ENCODE measurements around the gene KRTAP11-1. TPM values are rescaled to one million over a fixed set of nuclear protein-coding genes. Genes with fewer than 3 reads are reported as not detected.

KRTAP11-1 gene, protein sequence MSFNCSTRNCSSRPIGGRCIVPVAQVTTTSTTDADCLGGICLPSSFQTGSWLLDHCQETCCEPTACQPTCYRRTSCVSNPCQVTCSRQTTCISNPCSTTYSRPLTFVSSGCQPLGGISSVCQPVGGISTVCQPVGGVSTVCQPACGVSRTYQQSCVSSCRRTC
- total RNA-seq, result not detected
- not detected for polyA plus RNA-seq
- 0 reads per million in 6 experiments for total RNA-seq

DNA sequence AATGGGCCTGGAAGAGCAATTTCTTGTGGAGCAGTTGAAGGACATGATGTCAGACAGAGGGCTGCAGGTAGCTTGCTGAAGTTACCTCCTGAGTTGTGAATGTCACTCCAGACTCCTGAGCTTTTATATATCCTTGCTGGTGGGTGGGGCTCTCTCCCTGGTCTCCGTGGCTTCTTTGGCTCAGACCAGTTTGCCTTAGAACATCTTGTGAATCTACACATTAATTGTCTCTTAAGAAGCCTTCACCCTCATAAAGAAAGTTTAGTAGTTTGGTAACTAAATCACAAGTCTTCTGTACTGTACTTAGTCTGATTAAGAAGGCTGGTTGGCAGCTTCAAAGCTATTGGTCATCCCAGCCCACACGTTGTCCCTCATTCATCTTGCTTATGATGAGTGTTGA is at the start of gene KRTAP11-1:
Gene KRTAP11-1, minus strand, starts transcription at position 101 of the 400 bp plus-strand sequence. Its CDS starts 56 bp downstream, at position 45.
- POLR2A ChIA-PET, result no interaction called here
- Mint-ChIP-seq H3K27ac (no peak within 1 kb of the TSS), H3K4me1 (no peaks in the 10 kb centered on the region), H3K27me3 (peaks cover 2 to 29% (median 9%) of the 10 kb centered on the region in 5 donors), H3K9me3 (peaks cover 0 to 4% (median 0%) of the 10 kb centered on the region in 9 donors), H3K36me3 (no peaks in the 10 kb centered on the region), H3K4me3 (no peak within 1 kb of the TSS)
- no peak for DNase-seq
- ATAC-seq, result no peak

DNA sequence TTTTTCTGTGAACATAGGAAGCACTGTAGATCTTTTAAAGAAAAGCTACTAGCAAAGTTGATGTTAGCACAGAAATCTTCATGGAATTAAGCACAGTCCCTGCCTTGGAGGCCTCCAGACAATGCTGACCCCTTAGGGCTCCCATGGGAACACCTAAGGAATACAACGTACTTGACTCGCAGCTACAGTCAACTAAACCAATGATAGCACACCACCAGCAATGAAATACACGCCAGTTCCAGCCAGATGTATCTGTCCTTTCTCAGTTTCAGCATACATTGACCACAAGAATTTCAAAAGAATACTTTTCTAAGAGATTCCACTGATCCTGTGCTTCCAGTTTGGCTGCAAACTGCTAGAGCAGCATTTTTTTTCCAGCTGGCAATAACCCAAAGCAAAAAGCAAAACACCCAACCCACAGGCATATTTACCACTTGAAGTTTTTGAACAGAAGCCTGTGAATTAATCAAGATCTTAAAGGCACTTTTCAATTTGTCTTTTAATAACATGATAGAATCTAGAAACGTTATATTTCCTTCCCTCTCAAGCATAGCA is 42.8 kb upstream of the KRTAP11-1 start:
- Mint-ChIP-seq H3K4me1 (no peaks in the 10 kb centered on the region), H3K36me3 (peaks cover 0 to 19% (median 0%) of the 10 kb centered on the region in 3 donors), H3K9me3 (peaks cover 3 to 29% (median 17%) of the 10 kb centered on the region in 9 donors), H3K27me3 (peaks cover 11 to 52% (median 12%) of the 10 kb centered on the region in 5 donors), H3K27ac (no peak overlapping the region), H3K4me3 (no peak overlapping the region)
- POLR2A ChIA-PET, result no interaction called here
- DNase-seq (no peak), ATAC-seq (no peak)

DNA sequence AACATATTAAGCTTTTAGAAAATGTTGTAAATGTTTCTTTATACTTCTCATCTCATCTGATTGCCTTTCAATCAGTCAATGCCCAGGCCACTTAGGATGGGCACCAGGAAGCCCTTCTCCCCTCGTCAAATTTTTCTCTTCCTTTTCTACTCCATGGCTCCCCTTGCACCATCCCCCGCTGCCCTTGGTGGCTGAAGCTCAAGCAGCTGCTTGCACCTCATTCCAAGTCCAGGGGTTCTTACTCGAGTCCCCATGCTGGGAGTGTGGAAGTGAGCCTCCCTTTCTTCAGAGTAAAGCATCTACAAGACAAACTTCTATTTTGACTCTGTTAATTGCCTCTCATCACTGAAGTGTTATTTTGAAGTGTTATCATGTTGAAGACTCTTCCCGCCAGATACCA is 39.7 kb upstream of the KRTAP11-1 start:
- H3K27ac Mint-ChIP-seq, result no peak overlapping the region
- no peak overlapping the region for H3K4me3 Mint-ChIP-seq
- H3K9me3 Mint-ChIP-seq, result peaks cover 0 to 12% (median 1%) of the 10 kb centered on the region in 9 donors
- peaks cover 0 to 9% (median 0%) of the 10 kb centered on the region in 3 donors for H3K36me3 Mint-ChIP-seq
- peaks cover 4 to 50% (median 11%) of the 10 kb centered on the region in 5 donors for H3K27me3 Mint-ChIP-seq
- no peaks in the 10 kb centered on the region for H3K4me1 Mint-ChIP-seq
- peak in 1 of 10 donors; percentile 57 for DNase-seq
- no peak for ATAC-seq
- POLR2A ChIA-PET, result no interaction called here

DNA sequence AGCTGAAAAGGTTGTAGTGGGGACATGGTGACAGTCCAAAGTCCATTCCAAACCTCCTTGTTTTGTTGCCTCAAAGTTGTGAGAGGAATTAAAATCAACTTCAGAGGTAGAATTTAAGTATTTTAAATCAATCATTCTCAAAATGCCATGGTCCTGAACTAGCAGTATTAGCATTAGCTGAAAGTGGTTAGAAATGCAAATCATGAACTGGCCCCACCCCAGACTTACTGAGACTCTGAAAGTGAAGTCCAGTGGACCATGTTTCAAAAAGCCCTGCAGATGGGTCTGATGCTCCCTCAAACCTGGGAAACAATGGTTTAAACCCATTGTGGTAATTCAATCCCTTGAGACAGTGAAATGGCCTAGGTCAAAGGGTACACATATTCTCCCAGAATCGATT is 36.2 kb upstream of the KRTAP11-1 start:
- Mint-ChIP-seq H3K9me3 (no peaks in the 10 kb centered on the region), H3K27me3 (peaks cover 4 to 45% (median 10%) of the 10 kb centered on the region in 5 donors), H3K27ac (no peak overlapping the region), H3K4me1 (no peaks in the 10 kb centered on the region), H3K36me3 (no peaks in the 10 kb centered on the region), H3K4me3 (no peak overlapping the region)
- ATAC-seq, result no peak
- POLR2A ChIA-PET, result no interaction called here
- DNase-seq, result no peak

DNA sequence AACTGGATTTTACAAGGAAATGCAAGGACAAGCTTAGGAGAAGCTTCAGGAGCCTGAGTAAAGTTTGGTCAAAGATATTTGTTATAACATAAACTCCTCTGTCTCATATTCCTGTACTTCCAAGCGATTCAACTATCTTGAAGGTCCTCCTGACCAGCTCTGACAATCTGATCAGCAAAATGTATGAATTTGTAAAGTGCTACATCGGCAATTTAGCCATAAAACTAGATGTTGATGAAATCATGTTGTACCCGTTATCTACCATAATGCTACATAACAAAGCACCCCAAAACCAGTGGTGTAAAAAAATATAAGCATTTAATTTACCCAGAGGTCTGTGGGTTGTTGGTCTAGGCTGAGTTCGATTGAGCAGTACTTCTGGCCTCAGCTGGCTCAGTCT is 19.5 kb upstream of the KRTAP11-1 start:
- ATAC-seq (no peak), DNase-seq (no peak)
- no peaks in the 10 kb centered on the region for H3K36me3 Mint-ChIP-seq
- POLR2A ChIA-PET, result no interaction called here
- peaks cover 0 to 4% (median 0%) of the 10 kb centered on the region in 9 donors for H3K9me3 Mint-ChIP-seq
- no peaks in the 10 kb centered on the region for H3K4me1 Mint-ChIP-seq
- H3K27me3 Mint-ChIP-seq, result peaks cover 9 to 51% (median 11%) of the 10 kb centered on the region in 5 donors
- no peak overlapping the region for H3K4me3 Mint-ChIP-seq
- H3K27ac Mint-ChIP-seq, result no peak overlapping the region

DNA sequence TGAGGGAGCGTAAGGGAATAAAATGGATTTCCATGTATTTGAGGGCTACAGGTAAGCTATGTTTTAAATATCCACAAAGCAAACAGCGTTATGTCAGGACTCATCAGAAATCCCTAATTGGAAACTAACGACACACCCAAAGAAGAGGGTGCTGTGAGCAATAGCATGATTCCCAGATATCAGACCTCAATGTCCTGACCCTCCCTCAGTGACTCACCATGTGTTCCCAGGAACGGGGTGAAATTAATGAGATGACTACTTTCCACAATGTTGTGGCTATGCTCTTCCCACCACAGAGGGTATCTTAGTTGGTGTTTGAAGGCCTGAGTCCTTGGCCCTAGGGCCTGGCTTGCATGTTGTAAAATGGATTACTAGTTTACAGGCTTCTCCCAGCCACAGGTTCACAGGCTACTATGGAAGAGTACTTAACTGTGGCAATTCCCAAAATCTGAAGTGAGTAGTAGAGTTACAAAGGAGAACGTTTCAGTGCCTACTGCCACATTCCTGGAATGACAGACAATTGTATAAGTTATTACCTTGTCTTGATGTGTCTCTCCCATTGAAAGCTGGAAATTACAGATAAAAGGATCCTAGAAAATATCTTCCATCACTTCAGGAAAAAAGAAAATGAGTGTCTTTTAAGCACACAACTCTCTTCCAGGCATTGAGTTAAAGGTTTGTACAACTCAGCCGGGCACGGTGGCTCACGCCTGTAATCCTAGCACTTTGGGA is 1.7 kb upstream of the KRTAP11-1 start:
- POLR2A ChIA-PET, result no interaction called here
- H3K4me3 Mint-ChIP-seq, result no peak overlapping the region
- no peaks in the 10 kb centered on the region for H3K36me3 Mint-ChIP-seq
- no peak for ATAC-seq
- DNase-seq, result no peak
- peak overlapping the region in 1 of 10 donors; percentile 42 for H3K27ac Mint-ChIP-seq
- H3K9me3 Mint-ChIP-seq, result peaks cover 0 to 12% (median 0%) of the 10 kb centered on the region in 9 donors
- H3K4me1 Mint-ChIP-seq, result no peaks in the 10 kb centered on the region
- H3K27me3 Mint-ChIP-seq, result peaks cover 0 to 15% (median 3%) of the 10 kb centered on the region in 5 donors

DNA sequence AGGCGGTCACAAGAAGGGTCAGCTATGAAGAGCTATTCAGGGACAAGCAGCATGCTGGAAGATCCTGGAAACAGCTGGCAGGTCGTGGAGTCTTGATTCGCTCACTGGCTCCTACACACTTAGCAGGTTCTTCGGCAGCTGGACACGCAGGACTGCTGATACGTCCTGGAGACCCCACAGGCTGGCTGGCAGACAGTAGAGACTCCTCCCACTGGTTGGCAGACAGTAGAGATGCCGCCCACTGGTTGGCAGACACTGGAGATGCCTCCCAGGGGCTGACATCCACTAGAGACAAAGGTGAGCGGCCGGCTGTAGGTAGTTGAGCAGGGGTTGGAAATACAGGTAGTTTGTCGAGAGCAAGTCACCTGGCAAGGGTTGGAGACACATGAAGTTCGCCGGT is 466 bp downstream of the KRTAP11-1 start:
- H3K36me3 Mint-ChIP-seq, result no peaks in the 10 kb centered on the region
- H3K27ac Mint-ChIP-seq, result no peak overlapping the region
- ATAC-seq (no peak), DNase-seq (no peak)
- peaks cover 0 to 3% (median 0%) of the 10 kb centered on the region in 9 donors for H3K9me3 Mint-ChIP-seq
- POLR2A ChIA-PET, result no interaction called here
- H3K4me1 Mint-ChIP-seq, result no peaks in the 10 kb centered on the region
- H3K27me3 Mint-ChIP-seq, result peaks cover 3 to 30% (median 9%) of the 10 kb centered on the region in 5 donors
- no peak overlapping the region for H3K4me3 Mint-ChIP-seq

DNA sequence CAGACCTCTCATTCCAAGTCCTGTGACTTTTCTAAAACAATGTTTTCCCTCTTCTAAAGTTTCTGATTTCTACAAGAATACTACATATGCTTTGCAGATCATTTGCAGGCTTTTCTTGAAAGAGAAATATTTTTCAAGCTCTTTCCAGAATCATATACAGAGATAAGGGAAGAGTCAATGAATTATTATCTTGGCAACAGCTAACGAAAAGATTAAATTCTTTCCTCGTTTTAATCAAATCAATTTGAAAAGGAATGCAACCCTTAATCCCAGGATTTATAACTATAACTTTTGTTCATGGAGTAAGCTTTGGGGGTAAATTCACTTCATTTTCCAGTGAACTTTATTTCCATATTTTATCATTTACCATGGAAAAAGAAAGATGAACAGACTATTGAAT is 6.9 kb downstream of the KRTAP11-1 start:
- H3K9me3 Mint-ChIP-seq, result peaks cover 0 to 7% (median 0%) of the 10 kb centered on the region in 9 donors
- ATAC-seq, result no peak
- no peak overlapping the region for H3K4me3 Mint-ChIP-seq
- no peaks in the 10 kb centered on the region for H3K36me3 Mint-ChIP-seq
- H3K27ac Mint-ChIP-seq, result no peak overlapping the region
- peaks cover 7 to 49% (median 10%) of the 10 kb centered on the region in 5 donors for H3K27me3 Mint-ChIP-seq
- no peaks in the 10 kb centered on the region for H3K4me1 Mint-ChIP-seq
- POLR2A ChIA-PET, result no interaction called here
- no peak for DNase-seq

DNA sequence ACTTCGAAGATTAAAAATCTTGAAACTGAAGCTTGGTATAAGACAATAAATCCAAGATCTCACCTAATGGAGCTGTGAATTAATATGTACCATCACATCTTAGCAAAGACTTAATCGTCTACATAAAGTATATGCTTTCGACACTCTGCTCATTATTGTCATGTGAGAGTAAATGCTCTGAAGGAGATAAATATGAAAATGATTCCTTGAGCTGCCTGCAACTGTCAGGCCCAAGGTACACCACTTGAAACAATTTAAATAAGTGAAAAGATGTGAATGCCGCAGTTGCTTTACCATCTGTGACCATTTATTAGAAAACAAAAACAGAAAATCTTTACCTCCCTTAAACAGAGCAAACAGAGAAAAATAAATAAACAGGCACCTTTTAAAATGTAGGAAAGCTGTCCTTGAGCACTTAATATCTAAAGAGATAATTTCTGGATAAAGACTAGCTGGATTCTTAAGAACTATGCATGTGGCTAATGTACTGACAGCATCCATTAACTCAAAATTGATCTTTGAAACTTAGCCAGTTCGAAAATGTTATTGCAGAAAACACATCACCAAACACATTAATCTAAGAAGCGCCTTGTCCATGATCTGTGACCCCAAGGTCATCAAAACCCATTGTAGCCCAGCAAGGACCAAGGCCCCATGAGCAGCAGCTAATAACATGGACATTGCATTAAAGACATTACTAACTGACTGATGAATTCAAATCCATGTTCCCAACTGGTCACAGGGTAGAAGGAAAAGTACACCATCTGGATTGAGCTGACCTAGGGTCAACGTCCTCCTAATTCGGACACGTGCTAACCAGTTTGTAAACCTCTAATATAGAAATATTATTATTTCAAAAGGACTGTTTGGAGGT is 33.5 kb downstream of the KRTAP11-1 start:
- ATAC-seq, result no peak
- peaks cover 0 to 2% (median 0%) of the 10 kb centered on the region in 9 donors for H3K9me3 Mint-ChIP-seq

DNA sequence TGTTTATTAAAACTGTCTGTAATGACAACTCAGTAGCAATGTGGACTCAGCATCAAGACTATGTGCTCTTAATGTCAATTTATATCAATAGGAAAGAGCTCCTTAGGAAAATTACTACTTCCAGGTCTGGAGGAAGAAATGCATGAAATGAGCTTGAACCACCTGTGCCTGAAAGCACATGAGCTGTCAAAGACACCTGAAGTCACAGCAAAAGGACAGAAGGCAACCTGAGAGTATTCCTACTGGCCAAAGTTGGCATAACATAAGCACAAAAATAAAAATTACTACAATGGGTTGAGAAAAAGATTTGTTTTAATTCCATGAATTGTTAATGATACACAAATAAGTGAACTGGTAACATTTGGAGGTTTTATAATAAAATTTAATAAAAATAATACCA is 38.4 kb downstream of the KRTAP11-1 start:
- Mint-ChIP-seq H3K27me3 (peaks cover 1 to 31% (median 6%) of the 10 kb centered on the region in 5 donors), H3K4me1 (no peaks in the 10 kb centered on the region), H3K4me3 (no peak overlapping the region), H3K9me3 (peaks cover 0 to 4% (median 0%) of the 10 kb centered on the region in 9 donors), H3K27ac (no peak overlapping the region), H3K36me3 (peaks cover 0 to 5% (median 0%) of the 10 kb centered on the region in 3 donors)
- no peak for ATAC-seq
- POLR2A ChIA-PET, result no interaction called here
- no peak for DNase-seq

More for the DNA sequence above, 33.5 kb downstream of the KRTAP11-1 start:
- no peaks in the 10 kb centered on the region for H3K4me1 Mint-ChIP-seq
- H3K27ac Mint-ChIP-seq, result no peak overlapping the region
- POLR2A ChIA-PET, result no interaction called here
- peaks cover 1 to 27% (median 5%) of the 10 kb centered on the region in 5 donors for H3K27me3 Mint-ChIP-seq
- no peaks in the 10 kb centered on the region for H3K36me3 Mint-ChIP-seq
- H3K4me3 Mint-ChIP-seq, result no peak overlapping the region
- DNase-seq, result no peak

DNA sequence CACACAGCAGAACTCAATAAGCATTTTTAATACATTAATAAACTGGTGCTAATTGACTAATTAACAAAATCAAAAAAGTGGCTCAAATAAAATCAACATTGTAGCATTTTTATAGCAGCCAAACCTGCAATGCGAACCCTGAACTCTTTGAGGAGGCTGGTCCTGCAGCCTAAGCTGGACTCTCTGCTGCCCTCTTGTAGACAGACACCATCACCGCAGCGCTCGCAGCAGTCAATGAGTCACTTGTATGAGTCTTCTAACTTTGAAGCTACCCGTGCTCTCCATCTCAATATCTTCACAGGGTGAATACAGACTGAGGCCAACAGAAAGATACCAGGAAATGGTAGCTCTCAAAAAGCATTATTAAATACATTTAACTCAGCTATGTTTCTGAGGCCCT is 42.1 kb downstream of the KRTAP11-1 start:
- no peak for DNase-seq
- H3K27ac Mint-ChIP-seq, result no peak overlapping the region
- H3K4me3 Mint-ChIP-seq, result no peak overlapping the region
- no peak for ATAC-seq
- H3K36me3 Mint-ChIP-seq, result peaks cover 0 to 5% (median 0%) of the 10 kb centered on the region in 3 donors
- POLR2A ChIA-PET, result no interaction called here
- no peaks in the 10 kb centered on the region for H3K4me1 Mint-ChIP-seq
- H3K27me3 Mint-ChIP-seq, result peaks cover 4 to 23% (median 7%) of the 10 kb centered on the region in 5 donors
- H3K9me3 Mint-ChIP-seq, result peaks cover 0 to 8% (median 0%) of the 10 kb centered on the region in 9 donors

DNA sequence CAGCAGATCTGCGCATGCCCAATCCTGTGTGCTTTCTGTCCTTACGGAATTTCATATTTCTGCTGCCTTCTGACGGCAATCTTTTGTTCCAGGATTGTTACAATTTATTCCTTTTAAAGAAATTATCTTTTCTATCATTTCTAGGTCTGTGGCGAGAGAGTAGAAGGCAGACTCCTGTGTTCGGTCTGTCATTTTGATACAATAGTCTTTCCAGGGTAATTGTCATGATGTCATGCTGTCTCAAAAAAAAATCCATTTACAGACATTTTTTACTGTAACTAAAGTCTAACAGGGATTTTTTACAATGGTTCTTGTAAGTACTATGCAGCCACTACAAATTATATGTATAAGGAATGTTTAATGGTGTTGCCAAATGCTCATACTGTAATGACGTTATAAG is 42.8 kb downstream of the KRTAP11-1 start:
- Mint-ChIP-seq H3K9me3 (peaks cover 0 to 8% (median 0%) of the 10 kb centered on the region in 9 donors), H3K27ac (no peak overlapping the region), H3K27me3 (peaks cover 6 to 17% (median 10%) of the 10 kb centered on the region in 5 donors), H3K4me1 (no peaks in the 10 kb centered on the region), H3K36me3 (peaks cover 0 to 5% (median 0%) of the 10 kb centered on the region in 3 donors), H3K4me3 (no peak overlapping the region)
- no peak for DNase-seq
- ATAC-seq, result no peak
- POLR2A ChIA-PET, result no interaction called here
